HCEC 1CT (cell line): ENCODE results near the gene GLI2.

Experiments used
- DNase-seq: peaks from one replicate; pipeline ENCODE4 v3.0.0-alpha.2; 2017

Gene GLI2

DNA sequence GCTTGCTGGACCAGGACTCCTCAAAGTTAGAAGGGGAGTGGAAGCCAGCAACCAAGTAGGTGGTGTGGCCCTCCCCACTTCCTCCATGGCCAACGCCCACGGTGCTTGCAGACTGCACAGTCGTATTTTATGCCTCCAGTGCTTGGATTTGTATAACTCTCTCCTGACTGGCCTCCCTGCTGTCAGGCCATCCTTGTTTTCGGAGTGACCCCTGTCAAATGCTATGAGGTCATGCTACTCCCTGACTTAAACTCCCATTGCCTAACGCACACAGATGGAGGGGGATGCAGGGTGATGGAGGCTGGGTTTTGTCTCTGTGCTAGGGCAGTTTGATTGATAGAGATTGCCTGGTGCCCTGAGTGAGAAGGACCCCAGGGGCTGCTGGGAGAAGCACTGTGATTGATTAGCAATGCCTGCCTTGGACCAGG is 36.1 kb downstream of the GLI2 start:
- peak; percentile 37 for DNase-seq

DNA sequence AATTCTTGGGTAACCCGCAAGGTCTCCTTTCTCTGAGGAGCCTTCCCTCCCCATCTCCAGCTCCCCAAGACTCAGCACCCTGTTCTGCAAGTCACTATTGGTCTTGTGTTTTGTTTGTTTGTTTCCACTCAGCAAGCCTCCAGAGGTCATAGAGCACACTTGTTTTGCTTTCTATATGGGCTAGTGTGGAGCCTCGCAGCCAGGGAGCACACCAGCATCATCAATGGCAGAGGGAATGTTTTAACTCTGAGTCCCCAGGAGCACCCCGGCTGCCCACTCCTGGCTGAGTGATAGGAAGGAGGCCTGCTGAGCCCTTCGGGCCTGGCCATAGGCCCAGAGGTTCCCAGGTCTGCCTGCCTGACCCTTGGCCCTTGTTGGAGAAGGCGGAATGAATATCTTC is 36.6 kb downstream of the GLI2 start:
- DNase-seq: no peak

DNA sequence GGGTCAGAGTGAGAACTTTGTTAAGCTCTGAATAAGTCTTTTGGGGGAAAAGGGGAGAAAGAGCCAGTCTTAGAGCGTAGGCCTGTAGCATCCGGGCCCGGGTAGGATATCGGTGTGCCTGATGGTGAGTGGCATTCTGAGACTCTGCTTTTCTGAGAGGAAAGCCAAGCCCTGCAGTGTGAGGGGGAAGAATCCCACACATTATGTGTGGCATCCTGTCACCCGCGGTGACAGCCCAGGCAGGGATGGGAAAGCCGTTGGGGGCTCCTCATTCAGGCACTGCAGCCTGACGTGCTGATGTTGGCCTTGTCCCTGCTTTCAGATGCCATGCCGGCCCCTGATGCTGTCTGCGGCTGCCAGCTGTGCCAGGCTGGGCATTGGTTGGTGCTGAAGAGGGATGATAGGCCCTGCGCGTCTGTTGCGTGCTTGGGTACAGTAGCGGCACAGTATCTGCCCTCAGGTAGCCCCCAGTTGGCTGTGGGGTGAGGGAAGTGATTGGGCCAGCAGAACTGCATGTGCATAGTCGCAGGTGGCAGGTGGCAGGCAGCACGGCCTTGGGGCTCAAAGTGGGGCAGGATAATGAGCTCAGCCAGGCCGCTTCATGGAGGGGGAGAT is 37.6 kb downstream of the GLI2 start:
- no peak for DNase-seq

DNA sequence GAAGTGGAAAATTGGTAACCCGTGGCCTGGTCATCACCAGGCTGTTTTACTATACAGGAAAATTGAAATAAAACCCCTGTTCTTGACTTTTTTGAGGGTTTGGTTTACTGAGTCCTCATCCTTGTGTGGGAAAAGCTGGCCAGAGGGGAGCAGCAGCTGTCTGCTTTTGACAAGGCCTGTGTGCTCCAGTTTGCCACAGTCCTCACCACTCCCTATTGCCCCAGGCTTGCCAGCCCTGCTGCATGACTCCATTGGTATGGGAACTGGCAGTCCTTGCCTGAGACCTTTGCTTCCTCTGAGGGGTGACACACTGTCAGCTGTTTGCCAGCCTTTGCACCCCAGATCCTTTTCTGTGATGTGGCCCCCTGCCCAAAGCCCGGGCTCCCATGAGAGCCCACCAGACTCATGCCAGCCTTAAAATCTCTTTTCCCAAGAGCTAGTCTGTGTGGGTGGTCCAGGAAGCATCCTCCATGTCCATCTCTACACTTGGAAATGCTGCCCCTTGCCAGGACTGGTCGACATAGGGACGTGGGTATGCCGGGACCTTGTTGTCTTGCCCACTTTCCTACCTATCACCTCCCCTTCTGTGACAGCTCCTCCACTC is 39.0 kb downstream of the GLI2 start:
- DNase-seq: no peak

DNA sequence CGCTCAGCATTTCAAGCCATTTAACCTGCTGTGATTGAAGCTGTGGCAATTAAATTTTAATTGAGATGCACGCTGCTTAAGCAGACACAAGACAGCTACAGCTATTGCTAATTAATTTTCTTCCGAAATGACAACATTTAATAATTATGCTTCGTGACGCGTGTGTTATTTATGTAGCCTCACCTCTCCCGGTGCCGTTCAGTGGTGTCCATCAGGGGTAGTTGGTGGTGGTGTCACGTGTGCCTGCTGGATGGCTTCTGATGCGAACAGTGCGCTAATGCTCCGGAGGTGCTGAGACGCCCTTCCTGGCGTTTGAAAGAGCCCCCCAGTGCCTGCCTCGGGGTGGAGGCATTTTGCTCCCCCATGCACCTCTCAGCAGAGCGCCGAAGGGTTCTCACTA is 39.5 kb downstream of the GLI2 start:
- no peak for DNase-seq

DNA sequence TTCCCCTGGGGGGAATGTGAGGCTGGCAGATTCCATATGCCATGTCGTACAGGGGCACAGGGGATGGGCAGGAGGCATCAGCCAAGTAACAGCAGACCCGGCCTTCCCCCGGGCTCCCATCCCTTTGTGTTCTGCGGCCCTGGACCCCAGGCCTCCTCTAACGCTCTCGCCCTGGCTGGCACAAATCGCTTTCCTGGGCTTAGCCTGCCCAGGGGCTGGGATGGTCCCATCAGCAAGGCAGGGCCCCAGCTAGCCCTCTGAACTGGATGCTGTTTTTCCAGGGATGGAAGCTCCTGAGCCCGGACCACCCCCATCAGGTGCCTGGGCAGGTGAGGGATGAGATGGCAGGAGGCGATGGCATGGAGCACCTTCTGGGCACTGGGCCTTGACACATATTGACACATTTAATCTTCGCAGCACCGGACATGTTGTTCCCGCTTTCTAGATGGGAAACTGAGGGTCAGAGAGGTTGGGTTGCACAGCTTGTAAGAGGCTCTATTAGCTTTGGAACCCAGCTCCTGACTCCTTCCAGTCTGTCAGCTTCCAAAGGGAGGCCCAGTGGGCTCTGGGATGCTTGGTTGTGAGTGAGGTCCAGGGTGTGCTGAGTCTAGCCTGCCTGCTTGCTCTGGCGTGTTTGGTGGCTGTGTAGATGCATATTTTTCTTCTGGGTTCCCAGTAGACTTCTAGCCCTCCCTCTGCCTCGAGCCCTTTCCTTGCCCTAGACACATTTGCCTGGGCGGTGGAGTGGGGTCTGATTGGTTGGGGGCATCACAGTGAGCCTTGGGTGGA is 40.3 kb downstream of the GLI2 start:
- no peak for DNase-seq

DNA sequence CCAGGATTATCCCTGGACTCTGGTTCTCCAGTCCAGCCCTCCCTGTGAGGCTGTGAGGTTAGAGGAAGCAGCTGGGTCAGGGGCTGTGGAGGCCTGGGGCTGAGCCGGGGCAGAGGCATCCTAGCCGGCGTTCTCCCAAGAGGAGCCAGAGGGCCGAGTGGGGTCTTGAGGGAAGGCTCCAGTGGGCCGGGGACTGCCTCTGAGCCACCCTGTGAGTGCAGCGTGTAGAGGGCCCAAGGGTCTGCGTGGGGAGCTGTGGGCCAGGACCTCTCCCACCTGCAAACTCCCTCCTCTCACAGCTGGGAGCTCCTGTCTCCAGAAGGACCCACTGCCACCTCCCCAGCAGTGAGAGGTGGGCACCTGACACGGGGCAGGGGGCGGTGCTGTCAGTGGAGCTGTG is 41.0 kb downstream of the GLI2 start:
- DNase-seq: no peak

DNA sequence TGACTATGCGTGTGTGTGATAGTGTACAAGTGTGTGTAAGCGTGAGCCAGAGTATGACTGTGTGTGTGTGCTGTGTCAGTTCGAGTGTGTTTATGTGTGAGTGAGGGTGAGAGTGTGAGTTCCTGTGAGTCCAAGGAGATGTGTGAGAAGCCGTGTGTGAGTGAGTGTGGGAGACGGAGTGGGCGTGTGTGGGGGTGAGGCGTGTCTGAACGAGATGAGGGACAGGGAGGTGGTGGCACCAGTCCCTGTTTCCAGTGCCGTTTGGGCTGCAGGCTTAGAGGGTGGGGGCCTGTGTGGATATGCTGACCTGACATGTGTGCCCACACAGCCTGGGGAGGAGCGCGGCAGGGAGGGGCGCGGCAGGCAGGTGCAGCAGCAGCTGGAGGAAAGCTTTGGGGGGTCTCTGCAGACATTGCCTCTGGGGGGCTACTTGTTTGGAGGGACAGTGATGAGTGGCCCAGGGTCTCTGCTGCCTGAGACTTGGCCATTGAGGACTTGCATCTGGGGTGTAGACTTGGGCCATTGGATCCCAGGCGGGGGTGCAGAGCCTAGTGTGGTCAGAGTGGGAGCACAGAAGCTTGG is 41.6 kb downstream of the GLI2 start:
- no peak for DNase-seq

DNA sequence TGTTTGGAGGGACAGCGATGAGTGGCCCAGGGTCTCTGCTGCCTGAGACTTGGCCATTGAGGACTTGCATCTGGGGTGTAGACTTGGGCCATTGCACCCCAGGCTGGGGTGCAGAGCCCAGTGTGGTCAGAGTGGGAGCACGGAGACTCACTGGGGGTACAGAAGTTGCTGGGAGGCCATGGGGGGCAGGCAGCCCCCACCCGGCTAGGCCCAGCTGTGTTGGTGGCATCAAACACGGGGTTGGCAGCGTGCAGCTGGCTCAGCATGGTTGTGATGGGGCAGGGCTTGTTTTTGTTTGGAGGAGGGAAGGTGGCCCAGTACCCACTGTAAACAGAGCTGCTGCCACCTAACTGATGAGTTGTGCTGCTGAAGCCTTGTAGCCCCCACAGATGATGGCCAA is 42.1 kb downstream of the GLI2 start:
- DNase-seq: no peak

DNA sequence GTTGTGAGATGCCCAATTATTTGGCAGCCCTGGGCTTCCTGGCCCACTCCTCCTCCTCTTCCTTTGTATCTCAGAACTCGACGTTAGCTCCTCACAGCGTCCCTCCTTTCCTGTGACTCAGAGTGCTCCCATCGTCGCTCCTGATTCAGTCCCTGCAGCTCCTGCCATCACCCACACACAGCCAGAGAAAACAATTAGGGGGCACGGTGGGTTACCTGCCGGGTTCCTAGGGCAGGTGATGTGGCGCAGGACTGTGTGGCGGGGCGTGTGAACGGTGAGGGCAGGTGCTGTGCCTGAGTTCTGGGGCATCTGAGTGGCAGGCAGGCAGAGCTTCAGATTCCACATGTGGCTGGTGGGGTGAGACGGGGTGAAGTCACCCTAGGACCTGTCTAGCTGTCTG is 42.6 kb downstream of the GLI2 start:
- DNase-seq: no peak

DNA sequence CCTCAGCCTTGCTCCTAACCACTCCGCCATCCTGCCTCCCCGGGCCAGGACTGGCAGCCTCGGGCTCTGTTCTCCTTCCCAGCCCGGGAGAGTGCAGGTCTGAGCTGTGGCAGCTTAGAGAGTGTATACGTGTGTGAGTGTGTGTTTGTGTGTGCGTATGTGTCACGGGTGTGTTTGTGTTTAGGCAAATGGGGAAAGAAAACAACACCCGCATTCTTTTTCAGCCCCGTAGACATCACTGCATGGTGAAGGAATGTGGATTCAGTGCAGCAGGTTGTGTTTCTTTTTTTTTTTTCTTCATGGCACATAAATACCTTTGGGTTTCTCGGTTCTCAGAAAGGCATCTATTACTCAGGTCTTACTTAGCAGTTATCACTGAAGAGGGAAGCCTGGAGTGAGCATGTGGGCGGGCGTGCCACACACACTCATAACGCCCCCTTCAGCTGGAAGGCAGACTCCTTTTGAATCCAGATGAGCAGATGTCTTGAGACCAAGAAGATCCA is 44.2 kb downstream of the GLI2 start:
- DNase-seq: peak; percentile 56

DNA sequence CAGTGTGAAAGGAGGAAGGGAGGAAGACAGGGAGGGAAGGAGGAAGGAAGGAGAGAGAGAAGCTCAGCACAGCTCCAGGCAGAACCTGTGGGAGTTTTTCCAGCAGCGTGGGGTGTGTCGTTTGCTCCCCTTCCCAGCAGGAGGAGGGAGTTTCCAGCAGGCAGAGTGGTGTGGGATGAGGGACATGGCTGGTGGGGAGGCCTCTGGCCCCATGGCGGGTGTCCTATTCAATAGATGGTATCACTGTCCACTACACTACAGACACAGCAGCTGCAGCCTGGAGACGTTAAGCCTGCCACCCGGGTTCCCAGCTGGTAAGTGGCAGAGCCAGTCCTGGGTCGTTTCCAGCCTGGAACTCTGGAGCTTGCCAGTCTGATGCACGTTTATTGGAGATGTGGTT is 44.7 kb downstream of the GLI2 start:
- no peak for DNase-seq

DNA sequence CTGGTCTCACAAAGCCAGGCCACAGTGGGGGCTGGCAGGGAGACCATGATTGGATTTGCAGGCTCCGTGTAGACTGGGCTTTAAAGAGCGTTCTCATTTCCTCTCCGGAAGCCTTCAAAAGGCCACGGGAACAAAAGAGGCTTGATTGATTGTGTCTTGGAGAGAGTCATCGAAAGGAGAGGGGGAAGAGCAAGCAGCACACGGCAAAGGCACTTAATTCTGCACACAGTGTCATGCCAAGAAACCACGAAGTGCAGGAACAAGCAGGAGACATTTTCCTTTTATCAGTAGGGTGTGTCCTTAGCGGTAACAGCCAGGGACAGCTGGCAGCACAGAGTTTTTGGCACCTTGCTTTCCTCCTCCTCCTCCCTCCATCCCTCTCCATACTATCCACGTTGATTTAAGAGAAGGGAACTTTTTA is 47.7 kb downstream of the GLI2 start:
- DNase-seq: no peak

DNA sequence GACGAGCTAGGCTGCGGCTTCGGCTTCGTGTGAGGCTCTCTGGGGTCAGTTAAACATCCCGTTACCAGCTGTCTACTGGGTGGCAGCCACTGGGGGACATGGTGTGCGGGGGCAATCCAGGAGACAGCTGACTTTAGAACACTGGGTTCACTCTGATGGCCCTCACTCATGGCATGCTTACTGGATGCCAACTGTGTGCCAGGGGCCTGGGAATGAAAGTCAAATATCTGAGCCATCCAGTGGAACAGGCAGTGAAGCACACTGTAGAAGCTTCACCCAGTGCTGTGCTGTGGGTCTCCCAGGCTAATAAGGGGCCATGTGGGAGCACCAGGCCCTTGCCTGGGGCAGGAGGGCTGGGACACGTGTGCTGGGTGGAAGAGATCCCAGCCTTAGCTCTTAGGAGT is 48.3 kb downstream of the GLI2 start:
- DNase-seq: no peak
